Measurements from ENCODE around the gene FLCN. TPM values are rescaled to one million over a fixed set of nuclear protein-coding genes. Genes with fewer than 3 reads are reported as not detected.

FLCN gene
- total RNA-seq, 1 donor from 2014 or later = 46.6 TPM

GRCh38 chr17:17275971-17276370 lies 39.0 kb upstream of the FLCN start:
- Histone ChIP-seq H3K27me3 (ENCODE audit: low read depth) (no peaks in the 10 kb centered on the region), H3K4me1 (peaks cover 62% of the 10 kb centered on the region), H3K9me3 (replicated peaks) (no peaks in the 10 kb centered on the region), H3K36me3 (peaks cover 44% of the 10 kb centered on the region), H3K4me3 (no peak overlapping the region), H3K27ac (replicated peaks) (no peak overlapping the region)
- intact Hi-C loops (cut with micrococcal nuclease) = no loop called here
- DNase-seq = no peak
- TF ChIP-seq, protein P1, sequence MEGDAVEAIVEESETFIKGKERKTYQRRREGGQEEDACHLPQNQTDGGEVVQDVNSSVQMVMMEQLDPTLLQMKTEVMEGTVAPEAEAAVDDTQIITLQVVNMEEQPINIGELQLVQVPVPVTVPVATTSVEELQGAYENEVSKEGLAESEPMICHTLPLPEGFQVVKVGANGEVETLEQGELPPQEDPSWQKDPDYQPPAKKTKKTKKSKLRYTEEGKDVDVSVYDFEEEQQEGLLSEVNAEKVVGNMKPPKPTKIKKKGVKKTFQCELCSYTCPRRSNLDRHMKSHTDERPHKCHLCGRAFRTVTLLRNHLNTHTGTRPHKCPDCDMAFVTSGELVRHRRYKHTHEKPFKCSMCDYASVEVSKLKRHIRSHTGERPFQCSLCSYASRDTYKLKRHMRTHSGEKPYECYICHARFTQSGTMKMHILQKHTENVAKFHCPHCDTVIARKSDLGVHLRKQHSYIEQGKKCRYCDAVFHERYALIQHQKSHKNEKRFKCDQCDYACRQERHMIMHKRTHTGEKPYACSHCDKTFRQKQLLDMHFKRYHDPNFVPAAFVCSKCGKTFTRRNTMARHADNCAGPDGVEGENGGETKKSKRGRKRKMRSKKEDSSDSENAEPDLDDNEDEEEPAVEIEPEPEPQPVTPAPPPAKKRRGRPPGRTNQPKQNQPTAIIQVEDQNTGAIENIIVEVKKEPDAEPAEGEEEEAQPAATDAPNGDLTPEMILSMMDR (IDR thresholded peaks at IDR 0.05; ENCODE audit: borderline replicate concordance) = no peak

GRCh38 chr17:17269926-17270773 lies 33.2 kb upstream of the FLCN start:
- Histone ChIP-seq H3K27ac (replicated peaks) (no peak overlapping the region), H3K4me1 (peaks cover 5% of the 10 kb centered on the region), H3K4me3 (no peak overlapping the region), H3K27me3 (ENCODE audit: low read depth) (no peaks in the 10 kb centered on the region), H3K9me3 (replicated peaks) (no peaks in the 10 kb centered on the region), H3K36me3 (peaks cover 94% of the 10 kb centered on the region)
- DNase-seq = no peak
- intact Hi-C loops (cut with micrococcal nuclease) = no loop called here
- TF ChIP-seq, protein P1 (IDR thresholded peaks at IDR 0.05; ENCODE audit: borderline replicate concordance) = no peak

DNA sequence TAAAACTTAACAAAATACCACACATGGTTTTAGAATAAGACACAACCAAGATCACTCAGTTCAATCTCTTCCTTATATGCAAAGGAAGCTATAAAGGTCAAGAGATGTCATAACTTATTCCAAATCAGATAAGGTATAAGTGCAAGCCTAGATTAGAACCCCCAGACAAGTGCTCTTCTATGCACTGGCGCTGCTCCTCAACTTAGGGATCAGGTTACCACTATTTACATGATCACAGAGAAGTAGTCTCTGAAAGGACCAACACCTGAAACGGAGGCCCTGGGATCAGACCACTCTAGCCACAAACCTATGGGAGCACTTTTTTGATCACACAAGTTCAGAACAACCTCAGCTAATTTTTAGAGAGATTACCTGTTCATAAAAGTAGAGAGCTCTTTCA lies 27.5 kb upstream of the FLCN start:
- intact Hi-C loops (cut with micrococcal nuclease) = no loop called here
- Histone ChIP-seq H3K36me3 (peaks cover 98% of the 10 kb centered on the region), H3K9me3 (replicated peaks) (no peaks in the 10 kb centered on the region), H3K27me3 (ENCODE audit: low read depth) (no peaks in the 10 kb centered on the region), H3K27ac (replicated peaks) (no peak overlapping the region), H3K4me1 (no peaks in the 10 kb centered on the region), H3K4me3 (no peak overlapping the region)
- no peak for DNase-seq
- TF ChIP-seq, protein P1 (IDR thresholded peaks at IDR 0.05; ENCODE audit: borderline replicate concordance) = no peak

DNA sequence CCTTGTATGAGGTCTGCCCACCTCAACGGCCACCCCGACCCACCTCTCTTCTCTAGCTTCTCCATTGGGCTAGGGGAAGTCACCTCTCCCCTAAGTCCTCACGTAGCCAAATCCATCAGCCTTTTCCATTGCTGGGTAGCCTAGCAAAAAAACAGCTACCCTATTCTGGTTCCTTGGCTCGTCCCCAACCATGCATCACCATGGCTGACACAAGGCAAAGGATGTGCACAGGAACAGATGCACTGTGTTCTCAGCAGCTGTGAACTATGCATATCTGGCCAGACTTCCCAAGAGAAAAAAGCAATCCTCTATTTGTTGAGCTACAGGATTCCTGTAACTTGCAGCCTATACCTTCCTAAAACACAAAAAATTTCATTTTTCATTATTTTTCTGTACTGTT lies 22.0 kb upstream of the FLCN start:
- TF ChIP-seq, protein P1 (IDR thresholded peaks at IDR 0.05; ENCODE audit: borderline replicate concordance) = no peak
- DNase-seq = no peak
- Histone ChIP-seq H3K36me3 (peaks cover 98% of the 10 kb centered on the region), H3K9me3 (replicated peaks) (no peaks in the 10 kb centered on the region), H3K27me3 (ENCODE audit: low read depth) (no peaks in the 10 kb centered on the region), H3K27ac (replicated peaks) (no peak overlapping the region), H3K4me3 (no peak overlapping the region), H3K4me1 (no peaks in the 10 kb centered on the region)
- intact Hi-C loops (cut with micrococcal nuclease) = no loop called here

- intact Hi-C loops (cut with micrococcal nuclease) = no loop called here
- Histone ChIP-seq H3K4me1 (no peaks in the 10 kb centered on the region), H3K36me3 (peaks cover 99% of the 10 kb centered on the region), H3K27ac (replicated peaks) (no peak overlapping the region), H3K4me3 (no peak overlapping the region), H3K9me3 (replicated peaks) (no peaks in the 10 kb centered on the region), H3K27me3 (ENCODE audit: low read depth) (no peaks in the 10 kb centered on the region)
- TF ChIP-seq, protein P1 (IDR thresholded peaks at IDR 0.05; ENCODE audit: borderline replicate concordance) = no peak
- no peak for DNase-seq
Measured at GRCh38 chr17:17258011-17258410, 21.0 kb upstream of the FLCN start.

All from left ventricle myocardium inferior (tissue), 1 donor.